Stimulated activated CD4-positive, alpha-beta T cell treated with anti-CD3 and anti-CD28 coated beads, Interleukin-12 subunit alpha, Interleukin-12 subunit beta, amount 100 ng/mL, for 24 hours (primary cell): ENCODE measurements around the gene CAPZB.
"Not testable (repeated sequence)": the region's sequence is repeated elsewhere in the genome, so short reads cannot be mapped to it uniquely, and the experiment has no call there.

Experiments
- DNase-seq, 2 experiments: peaks; one replicate each; pipeline ENCODE4 v3.0.0-alpha.2; 2020; ENCODE audit warnings: low read depth in 2 of 2

Gene CAPZB

GRCh38 chr1:19310720-19311502 is 174.4 kb downstream of the CAPZB start:
- no peak for DNase-seq

GRCh38 chr1:19310061-19310460 is 175.3 kb downstream of the CAPZB start:
- DNase-seq = no peak

DNA sequence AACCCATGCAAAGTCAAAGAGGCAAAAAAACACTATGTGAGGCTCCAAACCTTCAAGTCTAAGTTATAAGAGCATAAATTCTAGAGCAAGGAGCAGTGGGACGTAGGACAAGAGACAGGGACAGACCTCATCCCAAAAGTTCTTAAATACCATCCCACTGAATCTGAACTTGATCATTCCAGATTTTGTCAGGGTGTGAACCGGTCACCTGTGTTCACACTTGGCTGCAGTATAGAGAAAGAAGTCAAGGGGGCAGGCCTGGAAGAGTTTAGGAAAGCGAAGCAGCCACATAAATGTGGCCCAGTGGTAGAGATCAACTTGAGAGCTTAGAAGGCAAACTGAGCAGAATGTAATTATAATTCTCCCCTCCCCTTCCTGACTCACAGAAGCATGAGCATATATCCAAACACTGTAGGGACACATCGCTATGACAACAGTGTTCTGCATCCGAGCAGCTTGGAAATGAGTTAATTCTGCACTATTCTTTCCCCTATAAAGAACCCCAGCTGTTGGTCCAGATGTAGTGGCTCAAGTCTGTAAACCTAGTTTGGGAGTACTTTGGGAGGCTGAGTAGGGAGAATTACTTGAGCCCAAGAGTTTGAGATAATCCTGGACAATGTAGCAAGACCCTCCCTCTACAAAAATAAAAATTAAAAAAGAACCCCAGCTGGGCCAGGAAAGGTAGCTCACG is 176.1 kb downstream of the CAPZB start:
- DNase-seq = no peak

- no peak for DNase-seq
Measured at GRCh38 chr1:19308509-19308907, 176.8 kb downstream of the CAPZB start.

- no peak for DNase-seq
Measured at GRCh38 chr1:19307794-19308508, 177.4 kb downstream of the CAPZB start.

DNA sequence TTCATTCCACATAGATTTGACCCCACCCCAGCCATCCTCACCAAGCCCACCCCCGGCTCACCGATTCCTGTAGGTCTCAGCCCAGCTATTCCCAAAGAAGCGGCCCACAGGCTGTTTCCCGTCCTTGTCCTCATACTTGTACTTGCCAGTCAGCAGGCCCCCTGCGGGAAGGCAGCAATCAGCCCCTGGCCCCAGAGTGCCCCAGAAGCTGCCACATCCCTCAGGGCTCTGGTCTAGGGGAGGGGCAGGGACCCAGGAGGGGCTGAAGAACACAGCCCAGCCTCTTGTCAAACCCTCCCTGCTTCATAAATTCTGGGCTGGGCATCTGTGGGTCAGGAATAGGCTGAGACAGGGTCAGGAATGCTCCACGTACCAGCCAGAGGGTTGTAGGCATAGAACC is 178.4 kb downstream of the CAPZB start:
- no peak for DNase-seq

DNA sequence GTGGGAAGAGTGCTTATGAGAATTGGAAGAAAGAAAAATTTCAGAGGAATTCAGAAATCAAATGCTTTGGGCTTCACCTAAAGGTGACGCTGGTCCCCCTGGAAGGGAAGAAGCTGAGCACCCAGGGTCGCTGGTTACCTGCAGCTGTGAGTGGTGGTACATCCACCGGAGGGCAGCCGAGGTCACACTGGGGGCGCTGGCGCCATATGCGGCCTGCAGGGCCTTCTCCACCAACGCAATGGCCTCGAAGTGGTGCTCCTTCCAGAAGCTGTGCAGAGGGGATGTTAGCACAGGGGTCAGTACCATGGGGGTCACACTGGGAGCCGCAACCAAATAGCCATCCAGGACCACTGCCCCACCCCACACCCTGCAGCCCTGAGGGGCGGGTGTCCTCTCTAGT is 179.5 kb downstream of the CAPZB start:
- no peak for DNase-seq

DNA sequence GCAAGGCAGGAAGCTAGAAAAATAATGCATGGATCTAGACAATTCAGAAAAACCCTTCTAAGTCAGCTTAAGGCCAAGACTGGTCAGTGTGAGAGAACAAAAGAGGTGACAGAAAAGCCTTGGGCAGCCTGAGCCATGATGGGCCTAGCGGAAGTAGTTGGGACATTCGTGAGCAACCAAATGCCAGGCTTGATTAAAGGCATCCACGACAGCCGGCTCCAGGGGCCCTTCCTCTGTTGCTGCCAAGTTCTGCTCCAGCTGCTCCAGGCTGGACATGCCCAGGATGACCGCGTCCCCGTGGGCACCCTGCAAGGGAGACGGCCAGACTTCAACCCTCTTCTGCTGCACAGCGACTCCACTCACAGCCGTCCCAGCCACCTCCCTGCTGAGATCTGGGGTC is 181.3 kb downstream of the CAPZB start:
- DNase-seq = not testable (repeated sequence)

- no peak for DNase-seq
Measured at GRCh38 chr1:19300211-19300610, 185.1 kb downstream of the CAPZB start.

DNA sequence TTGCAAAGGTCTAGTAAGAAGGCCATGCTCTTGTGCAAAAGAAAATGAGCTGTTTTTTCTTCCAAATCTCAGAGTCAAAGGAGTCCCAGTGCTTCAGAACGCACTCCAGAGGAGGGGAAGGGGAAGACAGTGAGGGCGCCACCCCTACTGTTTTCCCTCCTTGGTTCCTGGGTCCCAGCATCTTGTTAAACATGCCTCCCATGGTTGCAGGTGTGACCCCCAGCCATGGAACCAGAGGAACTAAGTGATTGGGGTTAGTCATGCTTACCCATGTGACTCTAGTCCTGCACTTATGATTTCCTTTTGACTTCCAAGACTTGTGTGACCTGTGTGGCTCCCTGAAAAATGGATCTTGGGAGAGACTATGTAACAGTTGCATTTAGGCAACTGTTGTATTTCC is 190.7 kb downstream of the CAPZB start:
- no peak for DNase-seq

DNA sequence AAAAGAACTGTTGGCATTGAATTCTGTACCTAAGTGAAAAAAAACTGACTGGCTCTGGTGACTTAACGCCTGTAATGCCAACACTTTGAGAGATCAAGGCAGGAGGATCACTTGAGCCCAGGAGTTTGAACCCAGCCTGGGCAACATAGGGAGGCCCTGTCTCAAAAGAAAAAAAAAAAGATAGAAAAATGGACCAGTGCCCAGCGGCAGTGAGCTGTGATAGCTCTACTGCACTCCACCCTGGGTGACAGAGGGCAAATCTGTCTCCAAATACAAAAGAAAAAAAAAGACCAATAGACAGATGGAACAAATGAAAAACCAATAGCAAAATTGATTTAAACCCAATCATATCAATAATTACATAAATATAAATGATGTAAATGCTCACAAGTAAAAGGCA is 196.1 kb downstream of the CAPZB start:
- no peak for DNase-seq
